ENCODE results near the gene PXYLP1.

Gene PXYLP1

DNA sequence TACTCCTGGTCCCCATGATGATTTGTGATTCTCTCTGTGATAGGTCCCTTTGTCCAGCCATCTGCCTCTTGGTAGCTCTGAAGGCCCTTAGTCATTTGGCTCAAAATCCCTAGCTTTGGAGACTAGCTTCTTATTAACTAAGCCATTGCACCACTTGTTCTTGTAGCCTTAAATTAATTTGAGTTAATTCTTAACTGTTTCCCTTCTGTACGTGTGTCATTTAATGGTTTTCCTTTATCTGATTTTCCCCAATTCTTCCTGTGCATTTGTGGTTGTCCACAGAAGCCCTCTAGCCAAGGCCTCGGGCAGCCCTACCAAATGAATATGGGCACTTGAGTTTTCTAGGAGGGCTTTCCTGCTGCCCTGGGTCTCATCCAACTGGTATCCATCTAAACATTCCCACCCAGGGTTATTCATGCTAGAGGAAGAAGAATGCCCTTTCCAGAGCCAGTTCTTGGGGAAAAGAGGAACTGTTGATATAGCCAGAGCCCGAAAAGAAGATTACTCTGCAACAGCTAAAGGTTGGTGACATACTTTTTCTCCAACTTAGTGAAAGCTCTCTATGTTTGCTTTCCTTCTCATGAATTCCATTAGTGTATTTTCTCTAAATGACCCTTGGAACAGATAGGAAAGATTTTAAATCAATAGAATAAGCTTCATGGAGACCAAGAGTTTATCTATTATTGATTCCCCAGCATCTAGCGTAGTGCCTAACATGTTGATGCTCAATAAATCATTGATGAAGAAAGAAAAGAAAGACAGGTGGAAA lies 92.5 kb downstream of the PXYLP1 start:
- no peak for DNase-seq (ENCODE audit: low spot score)
- TF ChIP-seq, protein P1, sequence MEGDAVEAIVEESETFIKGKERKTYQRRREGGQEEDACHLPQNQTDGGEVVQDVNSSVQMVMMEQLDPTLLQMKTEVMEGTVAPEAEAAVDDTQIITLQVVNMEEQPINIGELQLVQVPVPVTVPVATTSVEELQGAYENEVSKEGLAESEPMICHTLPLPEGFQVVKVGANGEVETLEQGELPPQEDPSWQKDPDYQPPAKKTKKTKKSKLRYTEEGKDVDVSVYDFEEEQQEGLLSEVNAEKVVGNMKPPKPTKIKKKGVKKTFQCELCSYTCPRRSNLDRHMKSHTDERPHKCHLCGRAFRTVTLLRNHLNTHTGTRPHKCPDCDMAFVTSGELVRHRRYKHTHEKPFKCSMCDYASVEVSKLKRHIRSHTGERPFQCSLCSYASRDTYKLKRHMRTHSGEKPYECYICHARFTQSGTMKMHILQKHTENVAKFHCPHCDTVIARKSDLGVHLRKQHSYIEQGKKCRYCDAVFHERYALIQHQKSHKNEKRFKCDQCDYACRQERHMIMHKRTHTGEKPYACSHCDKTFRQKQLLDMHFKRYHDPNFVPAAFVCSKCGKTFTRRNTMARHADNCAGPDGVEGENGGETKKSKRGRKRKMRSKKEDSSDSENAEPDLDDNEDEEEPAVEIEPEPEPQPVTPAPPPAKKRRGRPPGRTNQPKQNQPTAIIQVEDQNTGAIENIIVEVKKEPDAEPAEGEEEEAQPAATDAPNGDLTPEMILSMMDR (IDR thresholded peaks at IDR 0.05; ENCODE audit: extremely low read depth, missing control alignments), result no peak

DNA sequence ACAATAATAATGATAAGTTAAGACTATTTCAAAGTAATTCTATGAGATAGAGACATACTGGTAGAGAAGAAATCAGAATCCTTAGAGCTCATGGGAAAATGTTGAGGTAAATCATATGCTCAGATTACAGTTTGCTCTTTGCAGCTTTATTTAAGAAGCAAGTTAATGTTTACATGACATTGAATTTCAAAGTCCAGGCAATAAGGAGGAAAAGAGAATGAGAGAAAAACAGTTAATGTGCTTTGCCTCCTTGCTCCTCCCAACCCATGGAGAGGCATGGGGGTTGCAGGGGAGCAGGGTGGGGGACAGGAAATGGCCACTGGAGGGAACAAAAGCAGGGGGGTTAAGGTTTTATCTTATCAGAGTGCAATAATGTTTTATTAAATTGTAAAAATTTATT lies 94.5 kb downstream of the PXYLP1 start:
- TF ChIP-seq, protein P1 (IDR thresholded peaks at IDR 0.05; ENCODE audit: extremely low read depth, missing control alignments), result no peak
- no peak for DNase-seq (ENCODE audit: low spot score)

DNA sequence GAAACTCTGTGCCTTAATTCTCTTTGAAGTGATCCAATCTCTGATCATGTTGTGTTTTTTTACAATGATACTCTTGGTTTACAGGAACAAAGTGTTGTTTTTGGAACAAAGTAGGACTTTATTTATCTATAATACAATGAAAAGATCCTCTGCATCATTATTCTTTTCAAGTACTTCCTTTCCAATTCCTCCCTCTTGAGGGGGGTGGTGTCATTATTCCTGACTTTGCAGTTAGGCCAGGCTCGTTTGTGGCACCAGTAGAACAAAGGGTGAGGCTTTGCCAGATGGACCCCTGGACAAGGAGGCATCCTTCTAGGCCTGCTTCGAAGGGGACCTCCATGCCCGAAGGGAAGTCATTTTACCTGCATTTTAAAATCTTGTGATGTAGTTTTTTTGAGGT lies 95.0 kb downstream of the PXYLP1 start:
- TF ChIP-seq, protein P1 (IDR thresholded peaks at IDR 0.05; ENCODE audit: extremely low read depth, missing control alignments), result no peak
- no peak for DNase-seq (ENCODE audit: low spot score)

DNA sequence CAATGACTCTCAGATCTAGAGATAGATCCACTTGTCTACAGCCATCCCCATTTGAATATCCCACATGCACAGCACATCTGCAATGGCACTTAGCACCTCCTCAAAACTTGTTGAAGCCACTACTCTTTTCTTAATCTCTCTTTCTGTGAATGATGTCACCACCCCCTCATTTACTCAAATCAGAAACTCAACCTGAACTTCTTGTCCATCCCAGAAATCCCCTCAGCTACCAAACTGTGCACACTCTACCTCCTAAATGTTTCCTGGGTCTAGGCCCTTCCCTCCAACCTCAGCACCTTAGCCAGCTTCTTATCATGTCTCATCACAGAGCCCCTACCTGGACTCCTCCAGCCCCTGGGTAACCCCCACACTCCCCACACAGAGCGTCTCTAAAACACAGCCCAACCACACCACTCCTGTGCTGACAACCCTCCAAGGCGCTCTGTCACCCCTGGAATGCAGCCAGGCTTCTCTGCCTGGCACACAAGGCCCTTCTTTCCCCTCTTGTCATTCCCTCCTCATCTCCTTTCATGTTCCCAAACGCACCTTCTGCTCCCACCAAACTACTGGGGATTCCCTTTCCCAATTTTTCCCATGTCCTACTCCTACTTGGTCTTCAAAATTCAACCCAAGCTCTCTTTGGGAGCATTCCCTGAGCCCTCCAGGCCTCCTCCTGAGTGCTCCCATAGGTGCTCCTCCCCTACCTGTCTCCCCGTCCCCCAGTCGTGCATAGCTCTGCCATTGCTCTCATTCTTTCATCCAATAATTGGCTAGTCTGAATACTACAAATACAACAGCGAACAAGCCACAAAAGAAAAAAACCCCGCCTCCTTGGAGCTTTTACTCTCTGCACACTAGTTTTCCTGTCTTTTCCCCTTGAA lies 96.9 kb downstream of the PXYLP1 start:
- peak; percentile 67 for DNase-seq (ENCODE audit: low spot score)
- TF ChIP-seq, protein P1 (IDR thresholded peaks at IDR 0.05; ENCODE audit: extremely low read depth, missing control alignments), result no peak

DNA sequence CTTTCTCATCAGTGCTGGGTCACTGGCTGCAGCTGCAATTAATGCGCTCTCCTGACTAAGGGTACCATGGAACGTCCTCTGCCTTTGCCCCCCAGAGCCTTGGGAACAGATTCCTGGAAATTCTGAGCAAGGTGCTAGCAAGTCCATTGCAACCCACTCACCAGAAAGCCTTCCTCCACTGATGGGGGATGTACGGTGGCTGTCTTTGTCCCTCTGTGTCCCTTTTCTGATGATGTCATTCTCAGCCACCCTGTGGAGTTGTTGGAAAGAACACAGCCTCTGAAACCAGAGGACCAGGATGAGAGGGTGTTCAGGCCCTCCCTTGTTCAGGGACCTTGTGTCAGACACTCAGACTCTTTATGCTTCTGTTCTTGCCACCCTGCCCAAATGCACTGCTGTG lies 98.6 kb downstream of the PXYLP1 start:
- TF ChIP-seq, protein P1 (IDR thresholded peaks at IDR 0.05; ENCODE audit: extremely low read depth, missing control alignments), result no peak
- no peak for DNase-seq (ENCODE audit: low spot score)

DNA sequence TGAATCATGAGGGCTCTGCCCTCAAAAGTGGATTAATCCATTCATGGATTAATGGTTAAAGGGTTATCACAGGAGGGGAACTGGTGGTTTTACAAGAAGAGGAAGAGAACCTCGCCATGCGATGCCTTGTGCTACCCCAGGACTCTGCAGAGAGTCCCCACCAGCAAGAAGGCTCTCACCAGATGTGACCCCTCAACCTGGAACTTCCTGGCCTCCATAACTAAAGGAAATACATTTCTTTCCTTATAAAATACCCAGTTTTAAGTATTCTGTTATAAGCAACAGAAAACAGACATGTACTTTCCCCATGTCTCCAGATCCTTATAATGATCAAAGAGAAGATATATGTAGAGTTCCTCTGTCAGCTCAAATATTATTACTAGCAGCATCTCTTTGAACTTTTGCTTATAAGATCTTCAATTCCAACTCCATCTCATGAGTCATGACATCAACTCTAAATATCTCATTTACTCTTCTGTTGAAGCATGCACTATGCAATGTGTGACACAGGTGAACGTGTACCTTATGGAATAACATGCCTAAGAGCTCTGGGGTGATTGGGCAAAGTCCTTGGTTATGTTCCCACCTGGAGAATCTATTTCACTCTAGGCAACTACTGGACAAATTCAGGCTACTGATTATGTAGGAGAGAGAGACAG lies 99.2 kb downstream of the PXYLP1 start:
- no peak for DNase-seq (ENCODE audit: low spot score)
- TF ChIP-seq, protein P1 (IDR thresholded peaks at IDR 0.05; ENCODE audit: extremely low read depth, missing control alignments), result no peak
